ENCODE data around the gene DES. TPM values are rescaled to one million over a fixed set of nuclear protein-coding genes. Genes with fewer than 3 reads are reported as not detected.

DES gene
- 4.2 TPM for total RNA-seq (2021; ENCODE audit: unreplicated experiment)
- polyA plus RNA-seq (2012), result 5.4 and 7.3 TPM in 2 replicates
- Bru-seq, nascent RNA, result percentile 26 among the genes with signal in this experiment
- percentile 26 among the genes with signal in this experiment for BruChase-seq, experiment 1, labeled RNA remaining after a 6-hour chase
- percentile 24 among the genes with signal in this experiment for BruChase-seq, experiment 2, labeled RNA remaining after a 2-hour chase
- long read RNA-seq, partial matches to known transcripts, result 0 of 1 reads
- long read RNA-seq, other reads (novel, unspliced or antisense), result 1 of 1 reads

DNA sequence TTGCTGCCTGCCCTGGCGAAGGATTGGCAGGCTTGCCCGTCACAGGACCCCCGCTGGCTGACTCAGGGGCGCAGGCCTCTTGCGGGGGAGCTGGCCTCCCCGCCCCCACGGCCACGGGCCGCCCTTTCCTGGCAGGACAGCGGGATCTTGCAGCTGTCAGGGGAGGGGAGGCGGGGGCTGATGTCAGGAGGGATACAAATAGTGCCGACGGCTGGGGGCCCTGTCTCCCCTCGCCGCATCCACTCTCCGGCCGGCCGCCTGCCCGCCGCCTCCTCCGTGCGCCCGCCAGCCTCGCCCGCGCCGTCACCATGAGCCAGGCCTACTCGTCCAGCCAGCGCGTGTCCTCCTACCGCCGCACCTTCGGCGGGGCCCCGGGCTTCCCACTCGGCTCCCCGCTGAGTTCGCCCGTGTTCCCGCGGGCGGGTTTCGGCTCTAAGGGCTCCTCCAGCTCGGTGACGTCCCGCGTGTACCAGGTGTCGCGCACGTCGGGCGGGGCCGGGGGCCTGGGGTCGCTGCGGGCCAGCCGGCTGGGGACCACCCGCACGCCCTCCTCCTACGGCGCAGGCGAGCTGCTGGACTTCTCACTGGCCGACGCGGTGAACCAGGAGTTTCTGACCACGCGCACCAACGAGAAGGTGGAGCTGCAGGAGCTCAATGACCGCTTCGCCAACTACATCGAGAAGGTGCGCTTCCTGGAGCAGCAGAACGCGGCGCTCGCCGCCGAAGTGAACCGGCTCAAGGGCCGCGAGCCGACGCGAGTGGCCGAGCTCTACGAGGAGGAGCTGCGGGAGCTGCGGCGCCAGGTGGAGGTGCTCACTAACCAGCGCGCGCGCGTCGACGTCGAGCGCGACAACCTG, at the start of gene DES:
TSS of gene DES (plus strand) at position 223 of the 857 bp plus-strand sequence. CDS start at position 309, 86 bp downstream.
- Histone ChIP-seq H3K4me1 (ENCODE audit: control insufficient read depth in 1 of 2, insufficient read depth in 2 of 2, low read length in 2 of 2) (peaks cover 0 to 13% of the 10 kb centered on the region in 2 experiments; a peak in 2 of 4 replicates), H4K20me1 (ENCODE audit: insufficient read depth) (no peaks in the 10 kb centered on the region), H3K4me3 (replicated peaks in 1 of 2; ENCODE audit: low read depth in 1 of 2, low read length in 2 of 2) (no peak within 1 kb of the TSS), H3K27ac (ENCODE audit: low read depth, low read length) (no peak within 1 kb of the TSS), H3K36me3 (ENCODE audit: control insufficient read depth in 1 of 2, insufficient read depth in 2 of 2, low read length in 2 of 2) (no peaks in the 10 kb centered on the region), H3K27me3 (ENCODE audit: insufficient read depth, low read length) (no peaks in the 10 kb centered on the region), H2AFZ (ENCODE audit: low read depth, low read length, poor library complexity, severe bottlenecking) (no peak within 1 kb of the TSS), H3K79me2 (ENCODE audit: insufficient read depth, low read length) (no peaks in the 10 kb centered on the region), H3K9me3 (ENCODE audit: control insufficient read depth in 1 of 2, insufficient read depth in 1 of 2, low read depth in 1 of 2, low read length in 2 of 2) (no peaks in the 10 kb centered on the region), H3K9ac (ENCODE audit: low read length) (no peak within 1 kb of the TSS), H3K9me2 (ENCODE audit: insufficient read depth) (no peaks in the 10 kb centered on the region), H3K4me2 (ENCODE audit: low read length) (no peak within 1 kb of the TSS)
- ChIA-PET CTCF (no interaction called here), POLR2A (no interaction called here), RAD21 (ENCODE audit: low non-redundant PET in 1 of 2, low total read pairs in 2 of 2, uncharacterized antibody in 2 of 2, unreplicated experiment in 2 of 2) (interaction anchor here in 1 of 2 experiments (0.6 kb wide), 1 partner anchor 40 kb away, joined by 4 read pairs; no protein-coding TSS in a partner anchor)
- intact Hi-C loops (cut with micrococcal nuclease), result no loop called here
- DNase-seq (ENCODE audit: low read depth, low spot score) (no peak), ATAC-seq (no peak)
- TF ChIP-seq FOSL1 (IDR thresholded peaks at IDR 0.05; ENCODE audit: low read depth), result no peak
- no peak for TF ChIP-seq ZNF274 (IDR thresholded peaks at IDR 0.05; ENCODE audit: low read depth, low read length)
- TF ChIP-seq SRF (IDR thresholded peaks at IDR 0.05; ENCODE audit: low read depth), result no peak
- no TSS peak for BruUV-seq (replicated peaks)

DNA sequence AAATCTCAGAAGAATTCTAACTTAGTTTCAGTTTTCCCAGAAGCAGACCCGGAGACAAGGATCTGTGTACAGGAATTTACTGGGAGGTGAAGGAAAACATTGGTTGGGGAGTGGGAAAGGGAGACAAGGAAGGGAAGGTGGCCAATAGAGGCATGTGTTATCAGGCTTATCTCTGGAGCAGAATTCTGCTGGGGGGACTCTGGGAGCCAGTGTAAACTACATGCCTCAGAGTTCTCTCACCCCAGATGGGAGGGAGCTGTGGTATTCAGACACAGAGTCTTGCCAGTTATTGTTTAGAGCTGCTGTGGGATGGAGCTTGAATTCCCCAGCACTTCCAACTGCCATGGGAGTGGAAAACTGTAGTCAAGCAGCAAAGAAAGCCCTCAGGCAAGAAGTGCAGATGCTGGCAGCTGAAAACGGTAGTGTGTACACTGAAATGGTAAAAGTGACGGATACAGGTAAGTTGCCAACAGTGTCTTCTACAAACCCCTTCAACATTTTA, 49.4 kb upstream of the DES start:
- intact Hi-C loops (cut with micrococcal nuclease), result no loop called here
- H4K20me1 ChIP-seq (ENCODE audit: insufficient read depth), result no peaks in the 10 kb centered on the region
- H3K4me1 ChIP-seq (ENCODE audit: control insufficient read depth in 1 of 2, insufficient read depth in 2 of 2, low read length in 2 of 2), result peaks cover 0 to 15% of the 10 kb centered on the region in 2 experiments; a peak in 2 of 4 replicates
- H3K9ac ChIP-seq (ENCODE audit: low read length), result no peak overlapping the region
- no TSS peak for BruUV-seq (replicated peaks)
- ChIA-PET POLR2A (no interaction called here), RAD21 (ENCODE audit: low non-redundant PET in 1 of 2, low total read pairs in 2 of 2, uncharacterized antibody in 2 of 2, unreplicated experiment in 2 of 2) (no interaction called here), CTCF (no interaction called here)
- H3K27ac ChIP-seq (ENCODE audit: low read depth, low read length), result no peak overlapping the region
- no peaks in the 10 kb centered on the region for H3K9me2 ChIP-seq (ENCODE audit: insufficient read depth)
- DNase-seq (ENCODE audit: low read depth, low spot score) (no peak), ATAC-seq (no peak)
- peaks cover under 1 to 1% of the 10 kb centered on the region in 2 experiments; a peak in 2 of 4 replicates for H3K36me3 ChIP-seq (ENCODE audit: control insufficient read depth in 1 of 2, insufficient read depth in 2 of 2, low read length in 2 of 2)
- TF ChIP-seq, protein P1, sequence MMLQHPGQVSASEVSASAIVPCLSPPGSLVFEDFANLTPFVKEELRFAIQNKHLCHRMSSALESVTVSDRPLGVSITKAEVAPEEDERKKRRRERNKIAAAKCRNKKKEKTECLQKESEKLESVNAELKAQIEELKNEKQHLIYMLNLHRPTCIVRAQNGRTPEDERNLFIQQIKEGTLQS (IDR thresholded peaks at IDR 0.05), result 0 out of 2 replicates have a peak, but pooled peaks have one; percentile 4
- TF ChIP-seq SRF (IDR thresholded peaks at IDR 0.05; ENCODE audit: low read depth), result no peak
- TF ChIP-seq CEBPB (IDR thresholded peaks at IDR 0.05; ENCODE audit: low read depth), result no peak
- TF ChIP-seq ZNF274 (IDR thresholded peaks at IDR 0.05; ENCODE audit: low read depth, low read length), result no peak
- TF ChIP-seq ELF1 (IDR thresholded peaks at IDR 0.05; ENCODE audit: borderline replicate concordance, low read depth), result no peak
- TF ChIP-seq, protein P2, sequence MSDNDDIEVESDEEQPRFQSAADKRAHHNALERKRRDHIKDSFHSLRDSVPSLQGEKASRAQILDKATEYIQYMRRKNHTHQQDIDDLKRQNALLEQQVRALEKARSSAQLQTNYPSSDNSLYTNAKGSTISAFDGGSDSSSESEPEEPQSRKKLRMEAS (IDR thresholded peaks at IDR 0.05), result no peak
- no peak for TF ChIP-seq EGR1 (IDR thresholded peaks at IDR 0.05; ENCODE audit: low read depth)
- TF ChIP-seq, protein P3, sequence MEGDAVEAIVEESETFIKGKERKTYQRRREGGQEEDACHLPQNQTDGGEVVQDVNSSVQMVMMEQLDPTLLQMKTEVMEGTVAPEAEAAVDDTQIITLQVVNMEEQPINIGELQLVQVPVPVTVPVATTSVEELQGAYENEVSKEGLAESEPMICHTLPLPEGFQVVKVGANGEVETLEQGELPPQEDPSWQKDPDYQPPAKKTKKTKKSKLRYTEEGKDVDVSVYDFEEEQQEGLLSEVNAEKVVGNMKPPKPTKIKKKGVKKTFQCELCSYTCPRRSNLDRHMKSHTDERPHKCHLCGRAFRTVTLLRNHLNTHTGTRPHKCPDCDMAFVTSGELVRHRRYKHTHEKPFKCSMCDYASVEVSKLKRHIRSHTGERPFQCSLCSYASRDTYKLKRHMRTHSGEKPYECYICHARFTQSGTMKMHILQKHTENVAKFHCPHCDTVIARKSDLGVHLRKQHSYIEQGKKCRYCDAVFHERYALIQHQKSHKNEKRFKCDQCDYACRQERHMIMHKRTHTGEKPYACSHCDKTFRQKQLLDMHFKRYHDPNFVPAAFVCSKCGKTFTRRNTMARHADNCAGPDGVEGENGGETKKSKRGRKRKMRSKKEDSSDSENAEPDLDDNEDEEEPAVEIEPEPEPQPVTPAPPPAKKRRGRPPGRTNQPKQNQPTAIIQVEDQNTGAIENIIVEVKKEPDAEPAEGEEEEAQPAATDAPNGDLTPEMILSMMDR (IDR thresholded peaks at IDR 0.05 in 2 of 3, conservative IDR thresholded peaks at IDR 0.05 in 1 of 3; ENCODE audit: borderline replicate concordance in 1 of 3, insufficient read depth in 1 of 3, low read depth in 2 of 3, low read length in 2 of 3), result no peak
- H3K4me2 ChIP-seq (ENCODE audit: low read length), result no peak overlapping the region
- no peaks in the 10 kb centered on the region for H3K27me3 ChIP-seq (ENCODE audit: insufficient read depth, low read length)
- no peak overlapping the region for H2AFZ ChIP-seq (ENCODE audit: low read depth, low read length, poor library complexity, severe bottlenecking)
- no peaks in the 10 kb centered on the region for H3K9me3 ChIP-seq (ENCODE audit: control insufficient read depth in 1 of 2, insufficient read depth in 1 of 2, low read depth in 1 of 2, low read length in 2 of 2)
- no peaks in the 10 kb centered on the region for H3K79me2 ChIP-seq (ENCODE audit: insufficient read depth, low read length)
- H3K4me3 ChIP-seq (replicated peaks in 1 of 2; ENCODE audit: low read depth in 1 of 2, low read length in 2 of 2), result no peak overlapping the region

All from HCT116 (cell line).